NOMO-1 treated with dmso at 0.1 percent for 144 hours (cell line): ENCODE data around the gene PDLIM3.

Experiments
- DNase-seq: peaks from one replicate; lab custom pipeline; 2025; ENCODE audit not compliant: unreplicated experiment; lab: John Stamatoyannopoulos, UW

PDLIM3 gene

GRCh38 chr4:185472103-185472542, 63.2 kb downstream of the PDLIM3 start:
- no peak for DNase-seq

GRCh38 chr4:185471235-185472102, 63.8 kb downstream of the PDLIM3 start, which contains the start of gene CCDC110:
Gene CCDC110, minus strand, starts transcription at chr4:185471733. Its CDS starts 50 bp downstream, at chr4:185471683.
- peak; percentile 51 for DNase-seq

DNA sequence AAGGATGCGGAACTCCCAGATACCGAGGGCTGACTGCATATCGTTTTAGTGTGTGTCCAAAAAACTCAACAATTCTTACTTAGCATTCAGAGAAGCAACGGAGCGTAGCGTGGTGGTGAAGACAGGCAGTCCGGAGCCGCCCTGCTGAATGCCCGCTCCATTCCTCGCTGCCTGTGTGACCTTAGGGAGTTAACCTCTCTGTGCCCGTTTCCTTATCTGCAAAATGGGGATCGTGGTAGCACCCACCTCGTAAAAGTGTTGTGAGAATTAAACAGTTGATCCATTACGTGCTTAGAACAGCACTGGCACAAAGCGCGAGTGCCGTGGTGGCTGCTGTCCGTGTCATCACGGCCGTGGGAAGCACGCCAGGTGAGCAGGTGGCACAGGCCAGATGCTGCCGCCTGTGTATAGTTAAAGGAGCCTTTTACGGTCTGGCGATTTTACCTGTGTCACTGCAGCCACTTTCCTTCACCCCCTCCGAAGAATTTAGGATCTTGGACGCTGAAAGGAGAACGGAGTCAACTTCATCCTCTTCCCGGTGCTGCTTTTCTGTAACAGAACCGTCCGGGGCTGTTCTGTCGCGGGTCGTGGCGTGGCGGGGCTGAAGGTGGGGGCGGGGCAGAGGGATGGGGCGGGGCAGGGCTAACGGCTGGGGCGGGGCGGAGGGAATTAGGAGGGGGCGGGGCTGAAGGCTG, 64.7 kb downstream of the PDLIM3 start:
- DNase-seq = no peak

DNA sequence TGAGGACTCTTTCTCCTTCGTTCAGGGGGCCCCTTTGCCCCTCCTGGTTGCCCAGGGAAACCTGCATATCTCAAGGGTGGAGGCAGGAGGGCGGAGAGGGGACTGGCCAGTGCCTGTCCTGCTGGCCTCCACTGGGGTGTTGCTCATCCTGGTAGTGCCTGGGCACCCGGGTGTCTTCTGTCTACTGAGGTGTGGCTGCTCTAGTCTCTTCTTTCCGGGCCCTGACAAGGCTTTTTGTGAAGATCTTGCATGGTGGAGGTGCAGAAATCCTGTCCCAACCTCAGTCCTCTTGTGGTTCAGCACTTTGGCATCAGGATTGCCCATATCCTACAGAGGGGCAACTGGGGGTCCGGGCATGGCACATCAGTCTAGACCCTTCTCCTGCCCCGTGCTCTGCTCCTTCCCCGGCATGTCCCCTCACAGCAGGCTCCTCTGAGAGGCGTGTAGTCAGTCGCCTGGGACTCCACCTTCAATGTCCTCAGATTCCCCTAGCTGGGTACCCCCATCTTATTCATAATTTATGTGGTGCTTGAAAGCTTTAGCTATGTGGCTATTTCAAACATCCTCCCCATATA, 65.6 kb downstream of the PDLIM3 start:
- no peak for DNase-seq

DNA sequence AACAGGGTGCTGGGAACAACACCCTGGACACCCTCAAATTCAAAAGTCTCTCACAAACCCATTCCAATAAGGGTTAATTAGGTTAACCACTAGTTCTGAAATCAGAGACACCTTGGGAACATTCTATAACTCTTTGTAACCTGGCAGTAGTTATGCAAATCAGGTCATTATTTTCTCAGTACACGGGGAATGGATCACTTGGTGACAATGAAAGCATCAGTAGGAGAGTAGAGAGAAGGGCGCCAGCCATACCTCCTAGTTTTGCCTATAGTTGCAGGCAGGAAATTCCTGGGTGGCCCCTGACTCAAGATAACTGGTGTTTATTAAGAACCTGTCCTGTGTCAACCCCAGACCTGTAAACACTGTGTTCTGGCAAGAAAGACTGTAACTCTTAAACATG, 66.3 kb downstream of the PDLIM3 start:
- no peak for DNase-seq

GRCh38 chr4:185467991-185468390, 67.3 kb downstream of the PDLIM3 start:
- DNase-seq = no peak

- DNase-seq = no peak
These were observed 68.2 kb downstream of the PDLIM3 start for GRCh38 chr4:185467101-185467500.

DNA sequence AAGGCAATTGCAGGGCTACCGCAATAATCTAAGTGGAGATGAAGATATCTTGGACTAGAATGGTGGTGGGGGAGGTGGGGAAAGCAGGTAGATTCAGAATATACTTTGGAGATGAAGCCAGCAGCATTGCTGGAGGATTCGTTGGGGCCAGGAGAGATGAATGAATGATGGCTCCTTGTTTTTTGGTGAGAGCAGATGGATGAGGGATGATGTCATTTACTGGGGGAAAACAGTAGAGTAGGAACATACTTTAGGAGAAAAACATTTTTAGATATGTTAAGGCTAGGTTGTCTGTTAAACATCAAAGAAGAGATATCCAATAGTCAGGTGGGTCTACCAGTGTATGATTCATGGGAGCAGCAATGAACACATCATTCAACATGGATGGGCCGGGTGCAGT, 69.6 kb downstream of the PDLIM3 start:
- DNase-seq = no peak

DNA sequence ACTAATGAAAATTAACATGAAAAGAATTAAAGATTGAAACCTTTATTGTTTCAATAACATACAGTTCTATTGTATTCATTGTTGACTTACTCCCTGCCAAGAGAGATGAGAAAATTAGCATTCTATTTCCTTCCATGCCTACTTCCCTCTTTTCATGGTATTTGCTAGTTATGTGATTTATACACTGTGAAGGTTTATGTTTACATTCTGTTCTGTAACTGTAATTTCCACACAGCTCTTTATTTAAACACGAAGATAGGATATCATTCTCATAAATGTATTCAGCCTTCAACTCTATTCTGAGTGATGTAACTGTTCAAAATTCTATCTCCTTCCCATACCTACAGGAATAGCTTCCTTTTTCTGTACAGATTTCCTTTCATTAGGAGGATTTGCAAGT, 70.4 kb downstream of the PDLIM3 start:
- no peak for DNase-seq

DNA sequence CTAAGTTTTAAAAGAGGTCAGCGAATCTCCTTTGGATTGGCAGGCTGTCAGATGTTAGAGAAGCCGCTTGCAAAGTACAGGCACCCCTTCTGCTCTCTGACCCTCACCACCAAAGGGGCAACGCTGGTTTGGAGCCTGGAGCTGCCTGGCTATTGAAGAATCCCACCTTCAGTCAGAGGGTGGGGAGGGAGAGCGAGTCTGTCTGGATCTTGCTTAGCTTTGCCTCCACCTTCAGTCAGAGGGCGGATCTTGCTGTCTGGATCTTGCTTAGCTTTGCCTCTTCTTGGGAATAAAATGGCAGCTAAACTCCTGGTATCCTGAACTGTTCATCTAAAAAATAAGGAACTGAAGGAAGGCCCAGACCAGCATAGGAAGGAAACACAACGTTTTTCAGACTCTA, 71.1 kb downstream of the PDLIM3 start:
- no peak for DNase-seq

GRCh38 chr4:185463541-185463940, 71.8 kb downstream of the PDLIM3 start:
- DNase-seq = no peak

DNA sequence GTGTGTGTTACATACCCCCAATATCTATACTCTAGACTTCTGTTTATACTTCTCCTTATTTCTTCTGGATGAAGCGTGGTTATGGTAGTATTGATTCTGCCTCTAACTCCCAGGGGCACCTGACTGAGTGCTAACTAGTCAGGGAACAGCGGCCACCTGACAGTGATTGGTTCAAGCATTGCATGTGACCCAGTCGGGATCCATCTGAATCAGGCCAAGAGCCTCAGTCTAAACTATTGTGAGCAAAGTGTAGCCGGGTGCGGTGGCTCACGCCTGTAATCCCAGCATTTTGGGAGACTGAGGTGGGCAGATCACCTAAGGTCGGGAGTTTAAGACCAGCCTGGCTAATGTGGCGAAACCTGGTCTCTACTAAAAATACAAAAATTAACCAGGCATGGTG, 73.7 kb downstream of the PDLIM3 start:
- DNase-seq = no peak

DNA sequence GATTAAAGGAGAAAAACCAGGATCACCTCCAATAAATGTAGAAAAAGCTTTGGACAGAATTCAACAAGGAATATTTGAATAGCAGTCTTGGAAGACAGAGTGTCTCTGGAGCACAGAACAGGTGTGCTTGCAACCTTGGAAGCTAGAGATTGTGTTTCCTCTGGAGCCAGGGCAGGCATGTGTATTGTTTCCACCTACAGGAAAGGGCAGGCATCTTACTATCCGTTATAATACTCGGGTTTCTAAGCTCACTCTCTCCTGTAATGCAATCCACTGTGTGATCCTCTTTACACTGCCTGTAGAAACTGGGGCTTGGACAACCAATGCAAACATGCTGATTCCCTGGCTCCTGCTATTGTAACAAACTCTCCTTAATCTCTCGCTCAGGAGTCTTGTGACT, 78.2 kb downstream of the PDLIM3 start:
- no peak for DNase-seq

- DNase-seq = no peak
These were observed 79.2 kb downstream of the PDLIM3 start for GRCh38 chr4:185456131-185456530.
